ENCODE measurements around the gene TCF15. TPM values are rescaled to one million over a fixed set of nuclear protein-coding genes. Genes with fewer than 3 reads are reported as not detected.

TCF15 gene
- total RNA-seq, 1 experiment from 2014 or later = 1.0 TPM

Other genes starting within 250 kb of the TCF15 start
- gene TRIB3, start 229.5 kb downstream of the TCF15 start, total RNA-seq (2014; rRNA removed; shearing (Covaris generic)) = 11.2 and 16.3 TPM in 2 replicates
- 42.5 and 42.9 TPM in 2 replicates for gene RBCK1, start 202.0 kb downstream of the TCF15 start, total RNA-seq (2014; rRNA removed; shearing (Covaris generic))
- 11.2 and 13.3 TPM in 2 replicates for gene TBC1D20, start 147.8 kb downstream of the TCF15 start, total RNA-seq (2014; rRNA removed; shearing (Covaris generic))
- gene CSNK2A1, start 66.5 kb downstream of the TCF15 start, total RNA-seq (2014; rRNA removed; shearing (Covaris generic)) = 123 and 154 TPM in 2 replicates
- 66.1 and 77.0 TPM in 2 replicates for gene SRXN1, start 42.9 kb upstream of the TCF15 start, total RNA-seq (2014; rRNA removed; shearing (Covaris generic))
- gene SCRT2, start 65.5 kb upstream of the TCF15 start, total RNA-seq (2014; rRNA removed; shearing (Covaris generic)) = not detected in 2 replicates
- gene SLC52A3, start 158.2 kb upstream of the TCF15 start, total RNA-seq (2014; rRNA removed; shearing (Covaris generic)) = 3.0 and 3.6 TPM in 2 replicates
- gene FAM110A, start 223.4 kb upstream of the TCF15 start, total RNA-seq (2014; rRNA removed; shearing (Covaris generic)) = 3.8 and 4.3 TPM in 2 replicates

Measured in Daoy (cell line).